ENCODE measurements around the gene KLHDC7B. TPM values are rescaled to one million over a fixed set of nuclear protein-coding genes. Genes with fewer than 3 reads are reported as not detected.
"Not testable (repeated sequence)": the region's sequence is repeated elsewhere in the genome, so short reads cannot be mapped to it uniquely, and the experiment has no call there.

The KLHDC7B gene
- total RNA-seq, 2 experiments from 2014 or later, result 10.6 to 12.0 TPM

- H3K9me3 Mint-ChIP-seq (ENCODE audit: insufficient read depth), result no peaks in the 10 kb centered on the region
- ChIA-PET CTCF (interaction anchor here (1.1 kb wide), 1 partner anchor 90 kb away, joined by 3 read pairs; no protein-coding TSS in a partner anchor), POLR2A (interaction anchor here (0.6 to 8.7 kb wide), 11 partner anchors 8 to 340 kb away, joined by 3 to 335 read pairs (median 5); partner anchors contain the start of genes CHKB, KLHDC7B and SYCE3)
- ATAC-seq (peak; percentile 47), DNase-seq (peak; percentile 92)
- peaks cover 51% of the 10 kb centered on the region for H3K4me1 Mint-ChIP-seq (ENCODE audit: low read depth)
- peaks cover 37% of the 10 kb centered on the region for H3K36me3 Mint-ChIP-seq (ENCODE audit: low read depth)
- peak overlapping the region; percentile 94 for H3K4me3 Mint-ChIP-seq
- no peaks in the 10 kb centered on the region for H3K27me3 Mint-ChIP-seq (ENCODE audit: low read depth)
- H3K27ac Mint-ChIP-seq, result peak overlapping the region; percentile 100
Measured at GRCh38 chr22:50530877-50531545, 14.7 kb upstream of the KLHDC7B start.

- ATAC-seq (peak; percentile 32), DNase-seq (peak; percentile 84)
- H3K27ac Mint-ChIP-seq, result peak overlapping the region; percentile 100
- H3K4me3 Mint-ChIP-seq, result peak overlapping the region; percentile 94
- POLR2A ChIA-PET, result interaction anchor here (0.8 to 8.7 kb wide), 9 partner anchors 7 to 341 kb away, joined by 3 to 335 read pairs (median 6); partner anchors contain the start of genes CHKB, KLHDC7B and SYCE3
- H3K9me3 Mint-ChIP-seq (ENCODE audit: insufficient read depth), result no peaks in the 10 kb centered on the region
- H3K4me1 Mint-ChIP-seq (ENCODE audit: low read depth), result peaks cover 55% of the 10 kb centered on the region
- H3K27me3 Mint-ChIP-seq (ENCODE audit: low read depth), result no peaks in the 10 kb centered on the region
- H3K36me3 Mint-ChIP-seq (ENCODE audit: low read depth), result peaks cover 37% of the 10 kb centered on the region
- CTCF ChIA-PET, result interaction anchor here (1.0 to 1.1 kb wide), 2 partner anchors 9 to 89 kb away, joined by 3 read pairs; no protein-coding TSS in a partner anchor
Measured at GRCh38 chr22:50531546-50531961, 14.1 kb upstream of the KLHDC7B start.

GRCh38 chr22:50531962-50532674, 13.6 kb upstream of the KLHDC7B start:
- Mint-ChIP-seq H3K4me3 (peak overlapping the region; percentile 94), H3K36me3 (ENCODE audit: low read depth) (peaks cover 33% of the 10 kb centered on the region), H3K4me1 (ENCODE audit: low read depth) (peaks cover 53% of the 10 kb centered on the region), H3K27me3 (ENCODE audit: low read depth) (no peaks in the 10 kb centered on the region), H3K27ac (peak overlapping the region; percentile 100), H3K9me3 (ENCODE audit: insufficient read depth) (no peaks in the 10 kb centered on the region)
- POLR2A ChIA-PET, result interaction anchor here (0.8 to 8.7 kb wide), 9 partner anchors 7 to 341 kb away, joined by 3 to 335 read pairs (median 6); partner anchors contain the start of genes CHKB, KLHDC7B and SYCE3
- DNase-seq (no peak), ATAC-seq (no peak)
- CTCF ChIA-PET, result interaction anchor here (1.0 to 1.1 kb wide), 3 partner anchors 9 to 89 kb away, joined by 3 to 5 read pairs (median 3); no protein-coding TSS in a partner anchor

GRCh38 chr22:50532824-50533796, 12.6 kb upstream of the KLHDC7B start:
- DNase-seq, result no peak
- Mint-ChIP-seq H3K4me1 (ENCODE audit: low read depth) (peaks cover 48% of the 10 kb centered on the region), H3K9me3 (ENCODE audit: insufficient read depth) (no peaks in the 10 kb centered on the region), H3K36me3 (ENCODE audit: low read depth) (peaks cover 28% of the 10 kb centered on the region), H3K27me3 (ENCODE audit: low read depth) (no peaks in the 10 kb centered on the region), H3K27ac (peak overlapping the region; percentile 100), H3K4me3 (peak overlapping the region; percentile 94)
- ChIA-PET POLR2A (interaction anchor here (0.7 to 8.7 kb wide), 6 partner anchors 6 to 88 kb away, joined by 3 to 335 read pairs (median 20); partner anchors contain the start of genes KLHDC7B and SYCE3), CTCF (interaction anchor here (1.0 kb wide), 2 partner anchors 8 to 88 kb away, joined by 3 to 5 read pairs; no protein-coding TSS in a partner anchor)
- ATAC-seq, result no peak

- POLR2A ChIA-PET, result interaction anchor here (3.1 to 7.1 kb wide), 2 partner anchors 13 to 14 kb away, joined by 11 to 142 read pairs; partner anchors contain the start of gene KLHDC7B
- H3K9me3 Mint-ChIP-seq (ENCODE audit: insufficient read depth); ATAC-seq; H3K27me3 Mint-ChIP-seq (ENCODE audit: low read depth): not testable (repeated sequence)
- CTCF ChIA-PET, result interaction anchor here (7.8 kb wide), 1 partner anchor 7 kb away, joined by 116 read pairs; the partner anchor contains the start of genes SCO2 and TYMP
- Mint-ChIP-seq H3K27ac (peak overlapping the region; percentile 100), H3K4me1 (ENCODE audit: low read depth) (peaks cover 44% of the 10 kb centered on the region), H3K4me3 (peak overlapping the region; percentile 5), H3K36me3 (ENCODE audit: low read depth) (peaks cover 20% of the 10 kb centered on the region)
- DNase-seq, result peak; percentile 24
Measured at GRCh38 chr22:50533856-50534711, 11.6 kb upstream of the KLHDC7B start.

- H3K27ac Mint-ChIP-seq, result no peak overlapping the region
- ChIA-PET CTCF (interaction anchor here (7.1 to 7.8 kb wide), 2 partner anchors 8 to 86 kb away, joined by 39 to 116 read pairs; partner anchors contain the start of genes SCO2 and TYMP), POLR2A (interaction anchor here (1.2 to 8.4 kb wide), 3 partner anchors 7 to 28 kb away, joined by 4 to 335 read pairs (median 11); partner anchors contain the start of genes LMF2, SCO2 and TYMP)
- no peaks in the 10 kb centered on the region for H3K9me3 Mint-ChIP-seq (ENCODE audit: insufficient read depth)
- DNase-seq, result no peak
- no peaks in the 10 kb centered on the region for H3K27me3 Mint-ChIP-seq (ENCODE audit: low read depth)
- ATAC-seq, result no peak
- H3K4me1 Mint-ChIP-seq (ENCODE audit: low read depth), result peaks cover 52% of the 10 kb centered on the region
- H3K4me3 Mint-ChIP-seq, result no peak overlapping the region
- H3K36me3 Mint-ChIP-seq (ENCODE audit: low read depth), result peaks cover 26% of the 10 kb centered on the region
Measured at GRCh38 chr22:50535113-50535512, 10.6 kb upstream of the KLHDC7B start.

- Mint-ChIP-seq H3K27ac (peak overlapping the region; percentile 39), H3K4me1 (ENCODE audit: low read depth) (peaks cover 61% of the 10 kb centered on the region), H3K9me3 (ENCODE audit: insufficient read depth) (no peaks in the 10 kb centered on the region), H3K27me3 (ENCODE audit: low read depth) (no peaks in the 10 kb centered on the region), H3K36me3 (ENCODE audit: low read depth) (peaks cover 30% of the 10 kb centered on the region), H3K4me3 (no peak overlapping the region)
- ChIA-PET POLR2A (interaction anchor here (1.2 to 8.4 kb wide), 3 partner anchors 8 to 29 kb away, joined by 4 to 335 read pairs (median 11); partner anchors contain the start of genes LMF2, SCO2 and TYMP), CTCF (interaction anchor here (7.1 to 7.8 kb wide), 2 partner anchors 9 to 85 kb away, joined by 39 to 116 read pairs; partner anchors contain the start of genes SCO2 and TYMP)
- ATAC-seq, result no peak
- peak; percentile 20 for DNase-seq
Measured at GRCh38 chr22:50536226-50536625, 9.5 kb upstream of the KLHDC7B start.

GRCh38 chr22:50537765-50538164, 7.9 kb upstream of the KLHDC7B start:
- Mint-ChIP-seq H3K27ac (peak overlapping the region; percentile 100), H3K36me3 (ENCODE audit: low read depth) (peaks cover 35% of the 10 kb centered on the region), H3K4me3 (no peak overlapping the region), H3K4me1 (ENCODE audit: low read depth) (peaks cover 73% of the 10 kb centered on the region), H3K9me3 (ENCODE audit: insufficient read depth) (no peaks in the 10 kb centered on the region), H3K27me3 (ENCODE audit: low read depth) (no peaks in the 10 kb centered on the region)
- CTCF ChIA-PET, result interaction anchor here (3.5 to 7.8 kb wide), 3 partner anchors 10 to 83 kb away, joined by 20 to 116 read pairs (median 39); partner anchors contain the start of genes SCO2 and TYMP
- POLR2A ChIA-PET, result interaction anchor here (1.1 to 8.4 kb wide), 4 partner anchors 9 to 84 kb away, joined by 4 to 335 read pairs (median 96); partner anchors contain the start of genes CHKB, SCO2 and TYMP
- ATAC-seq, result no peak
- DNase-seq, result no peak

- H3K27me3 Mint-ChIP-seq (ENCODE audit: low read depth), result no peaks in the 10 kb centered on the region
- POLR2A ChIA-PET, result interaction anchor here (0.8 to 8.4 kb wide), 14 partner anchors 10 to 349 kb away, joined by 3 to 335 read pairs (median 8); partner anchors contain the start of genes CHKB, LMF2, NCAPH2 and SCO2
- ATAC-seq, result no peak
- peaks cover 65% of the 10 kb centered on the region for H3K4me1 Mint-ChIP-seq (ENCODE audit: low read depth)
- H3K9me3 Mint-ChIP-seq (ENCODE audit: insufficient read depth), result no peaks in the 10 kb centered on the region
- CTCF ChIA-PET, result interaction anchor here (1.2 to 7.8 kb wide), 6 partner anchors 7 to 81 kb away, joined by 3 to 116 read pairs (median 17); partner anchors contain the start of genes SCO2, SYCE3 and TYMP
- H3K36me3 Mint-ChIP-seq (ENCODE audit: low read depth), result peaks cover 24% of the 10 kb centered on the region
- peak overlapping the region; percentile 32 for H3K4me3 Mint-ChIP-seq
- peak overlapping the region; percentile 88 for H3K27ac Mint-ChIP-seq
- no peak for DNase-seq
Measured at GRCh38 chr22:50540381-50540780, 5.3 kb upstream of the KLHDC7B start.
